ENCODE data around the gene SLAIN2.

SLAIN2 gene

GRCh38 chr4:48331577-48332330 is 9.6 kb upstream of the SLAIN2 start:
- DNase-seq: no peak
- in situ Hi-C loops (cut with MboI; ENCODE audit: low pct_unique_long_range_greater_than_20kb, low sequenced_read_pairs): no loop called here

GRCh38 chr4:48332661-48333060 is 8.7 kb upstream of the SLAIN2 start:
- no peak for DNase-seq
- in situ Hi-C loops (cut with MboI; ENCODE audit: low pct_unique_long_range_greater_than_20kb, low sequenced_read_pairs): no loop called here

GRCh38 chr4:48333587-48333986 is 7.7 kb upstream of the SLAIN2 start:
- in situ Hi-C loops (cut with MboI; ENCODE audit: low pct_unique_long_range_greater_than_20kb, low sequenced_read_pairs): no loop called here

GRCh38 chr4:48334236-48334635 is 7.1 kb upstream of the SLAIN2 start:
- in situ Hi-C loops (cut with MboI; ENCODE audit: low pct_unique_long_range_greater_than_20kb, low sequenced_read_pairs): no loop called here
- DNase-seq: no peak

More at GRCh38 chr4:48333587-48333986, 7.7 kb upstream of the SLAIN2 start:
- no peak for DNase-seq

- in situ Hi-C loops (cut with MboI; ENCODE audit: low pct_unique_long_range_greater_than_20kb, low sequenced_read_pairs): no loop called here
Measured at GRCh38 chr4:48334900-48335384, 6.4 kb upstream of the SLAIN2 start.

GRCh38 chr4:48336146-48336870 is 5.0 kb upstream of the SLAIN2 start:
- DNase-seq: no peak
- in situ Hi-C loops (cut with MboI; ENCODE audit: low pct_unique_long_range_greater_than_20kb, low sequenced_read_pairs): no loop called here

More at GRCh38 chr4:48334900-48335384, 6.4 kb upstream of the SLAIN2 start:
- no peak for DNase-seq

- in situ Hi-C loops (cut with MboI; ENCODE audit: low pct_unique_long_range_greater_than_20kb, low sequenced_read_pairs): no loop called here
- no peak for DNase-seq
Measured at GRCh38 chr4:48337731-48338130, 3.6 kb upstream of the SLAIN2 start.

GRCh38 chr4:48339642-48340041 is 1.7 kb upstream of the SLAIN2 start:
- in situ Hi-C loops (cut with MboI; ENCODE audit: low pct_unique_long_range_greater_than_20kb, low sequenced_read_pairs): no loop called here
- DNase-seq: no peak

GRCh38 chr4:48340276-48340964 is 909 bp upstream of the SLAIN2 start:
- in situ Hi-C loops (cut with MboI; ENCODE audit: low pct_unique_long_range_greater_than_20kb, low sequenced_read_pairs): no loop called here

GRCh38 chr4:48341776-48342605 is 662 bp downstream of the SLAIN2 start:
- DNase-seq: peak; percentile 60
- in situ Hi-C loops (cut with MboI; ENCODE audit: low pct_unique_long_range_greater_than_20kb, low sequenced_read_pairs): no loop called here

More at GRCh38 chr4:48340276-48340964, 909 bp upstream of the SLAIN2 start:
- DNase-seq: no peak

- DNase-seq: peak; percentile 42
- in situ Hi-C loops (cut with MboI; ENCODE audit: low pct_unique_long_range_greater_than_20kb, low sequenced_read_pairs): no loop called here
Measured at GRCh38 chr4:48342606-48342880, 1.2 kb downstream of the SLAIN2 start.

- in situ Hi-C loops (cut with MboI; ENCODE audit: low pct_unique_long_range_greater_than_20kb, low sequenced_read_pairs): no loop called here
- DNase-seq: no peak
Measured at GRCh38 chr4:48343035-48343434, 1.7 kb downstream of the SLAIN2 start.

- no peak for DNase-seq
- in situ Hi-C loops (cut with MboI; ENCODE audit: low pct_unique_long_range_greater_than_20kb, low sequenced_read_pairs): no loop called here
Measured at GRCh38 chr4:48343551-48343950, 2.2 kb downstream of the SLAIN2 start.

GRCh38 chr4:48345542-48345941 is 4.2 kb downstream of the SLAIN2 start:
- DNase-seq: no peak
- in situ Hi-C loops (cut with MboI; ENCODE audit: low pct_unique_long_range_greater_than_20kb, low sequenced_read_pairs): no loop called here

GRCh38 chr4:48346594-48346993 is 5.3 kb downstream of the SLAIN2 start:
- in situ Hi-C loops (cut with MboI; ENCODE audit: low pct_unique_long_range_greater_than_20kb, low sequenced_read_pairs): no loop called here
- DNase-seq: no peak

- no peak for DNase-seq
- in situ Hi-C loops (cut with MboI; ENCODE audit: low pct_unique_long_range_greater_than_20kb, low sequenced_read_pairs): no loop called here
Measured at GRCh38 chr4:48347282-48347921, 6.1 kb downstream of the SLAIN2 start.

- DNase-seq: no peak
- in situ Hi-C loops (cut with MboI; ENCODE audit: low pct_unique_long_range_greater_than_20kb, low sequenced_read_pairs): no loop called here
Measured at GRCh38 chr4:48350871-48351270, 9.5 kb downstream of the SLAIN2 start.

GRCh38 chr4:48352793-48353192 is 11.5 kb downstream of the SLAIN2 start:
- no peak for DNase-seq
- in situ Hi-C loops (cut with MboI; ENCODE audit: low pct_unique_long_range_greater_than_20kb, low sequenced_read_pairs): no loop called here

GRCh38 chr4:48356355-48356754 is 15.0 kb downstream of the SLAIN2 start:
- in situ Hi-C loops (cut with MboI; ENCODE audit: low pct_unique_long_range_greater_than_20kb, low sequenced_read_pairs): no loop called here

More at GRCh38 chr4:48356355-48356754, 15.0 kb downstream of the SLAIN2 start:
- DNase-seq: no peak

Data from KBM-7 (cell line).